ENCODE data around the gene NRIP3. TPM values are rescaled to one million over a fixed set of nuclear protein-coding genes. Genes with fewer than 3 reads are reported as not detected.
"Not testable (repeated sequence)": the region's sequence is repeated elsewhere in the genome, so short reads cannot be mapped to it uniquely, and the experiment has no call there.

NRIP3 gene
- total and polyA plus RNA-seq, 12 donors = 0.13 to 1.9 (median 1.1) TPM; not detected in 1

- H3K27ac ChIP-seq = no peak overlapping the region
- no peaks in the 10 kb centered on the region for H3K36me3 ChIP-seq
- peaks cover 0 to 28% (median 20%) of the 10 kb centered on the region in 9 donors for H3K4me1 ChIP-seq
- WGBS, 2 donors = 91 to 92% methylated on average over 4 of the region's 4 CpGs
- H3K4me3 ChIP-seq = no peak overlapping the region
- TF ChIP-seq, protein P1, sequence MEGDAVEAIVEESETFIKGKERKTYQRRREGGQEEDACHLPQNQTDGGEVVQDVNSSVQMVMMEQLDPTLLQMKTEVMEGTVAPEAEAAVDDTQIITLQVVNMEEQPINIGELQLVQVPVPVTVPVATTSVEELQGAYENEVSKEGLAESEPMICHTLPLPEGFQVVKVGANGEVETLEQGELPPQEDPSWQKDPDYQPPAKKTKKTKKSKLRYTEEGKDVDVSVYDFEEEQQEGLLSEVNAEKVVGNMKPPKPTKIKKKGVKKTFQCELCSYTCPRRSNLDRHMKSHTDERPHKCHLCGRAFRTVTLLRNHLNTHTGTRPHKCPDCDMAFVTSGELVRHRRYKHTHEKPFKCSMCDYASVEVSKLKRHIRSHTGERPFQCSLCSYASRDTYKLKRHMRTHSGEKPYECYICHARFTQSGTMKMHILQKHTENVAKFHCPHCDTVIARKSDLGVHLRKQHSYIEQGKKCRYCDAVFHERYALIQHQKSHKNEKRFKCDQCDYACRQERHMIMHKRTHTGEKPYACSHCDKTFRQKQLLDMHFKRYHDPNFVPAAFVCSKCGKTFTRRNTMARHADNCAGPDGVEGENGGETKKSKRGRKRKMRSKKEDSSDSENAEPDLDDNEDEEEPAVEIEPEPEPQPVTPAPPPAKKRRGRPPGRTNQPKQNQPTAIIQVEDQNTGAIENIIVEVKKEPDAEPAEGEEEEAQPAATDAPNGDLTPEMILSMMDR (IDR thresholded peaks at IDR 0.05) = no peak
- intact Hi-C loops (cut with DNase I) = loop anchor here in 3 of 10 donors (10.0 kb wide), 1 partner anchor 491 kb away; no protein-coding TSS in a partner anchor
- DNase-seq (no peak), ATAC-seq (no peak)
- no peaks in the 10 kb centered on the region for H3K27me3 ChIP-seq
- H3K9me3 ChIP-seq = peaks cover 0 to 15% (median 0%) of the 10 kb centered on the region in 11 donors
These were observed 9.6 kb upstream of the NRIP3 start for GRCh38 chr11:9013373-9013772.

DNA sequence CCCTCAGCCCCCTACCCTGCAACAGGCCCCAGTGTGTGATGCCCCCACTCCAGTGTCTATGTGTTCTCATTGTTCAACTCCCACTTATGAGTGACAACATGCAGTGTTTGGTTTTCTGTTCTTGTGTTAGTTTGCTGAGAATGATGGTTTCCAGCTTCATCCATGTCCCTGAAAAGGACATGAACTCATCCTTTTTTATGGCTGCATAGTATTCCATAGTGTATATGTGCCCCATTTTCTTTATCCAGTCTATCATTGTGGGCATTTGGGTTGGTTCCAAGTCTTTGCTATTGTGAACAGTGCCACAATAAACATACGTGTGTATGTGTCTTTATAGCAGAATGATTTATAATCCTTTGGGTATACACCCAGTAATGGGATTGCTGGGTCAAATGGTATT is 5.7 kb upstream of the NRIP3 start:
- not testable (repeated sequence) for ATAC-seq, H3K4me3 ChIP-seq
- WGBS, 2 donors = 72 to 87% methylated on average over 1 of the region's 1 CpG

GRCh38 chr11:9008661-9009060 is 4.9 kb upstream of the NRIP3 start:
- ATAC-seq = no peak
- H3K9me3 ChIP-seq = peaks cover 0 to 15% (median 0%) of the 10 kb centered on the region in 11 donors
- peaks cover 1 to 16% (median 9%) of the 10 kb centered on the region in 9 donors for H3K4me1 ChIP-seq
- WGBS, 2 donors = 76 to 78% methylated on average over 1 of the region's 1 CpG
- no peak overlapping the region for H3K27ac ChIP-seq
- no peaks in the 10 kb centered on the region for H3K36me3 ChIP-seq
- DNase-seq = no peak
- H3K27me3 ChIP-seq = peaks cover 0 to 18% (median 0%) of the 10 kb centered on the region in 7 donors
- no peak overlapping the region for H3K4me3 ChIP-seq
- TF ChIP-seq, protein P1 (IDR thresholded peaks at IDR 0.05) = no peak
- intact Hi-C loops (cut with DNase I) = no loop called here

More for the DNA sequence above, 5.7 kb upstream of the NRIP3 start:
- peaks cover 0 to 15% (median 0%) of the 10 kb centered on the region in 11 donors for H3K9me3 ChIP-seq
- DNase-seq; H3K4me1 ChIP-seq; H3K27me3 ChIP-seq; H3K27ac ChIP-seq; H3K36me3 ChIP-seq; intact Hi-C loops (cut with DNase I): not testable (repeated sequence)

DNA sequence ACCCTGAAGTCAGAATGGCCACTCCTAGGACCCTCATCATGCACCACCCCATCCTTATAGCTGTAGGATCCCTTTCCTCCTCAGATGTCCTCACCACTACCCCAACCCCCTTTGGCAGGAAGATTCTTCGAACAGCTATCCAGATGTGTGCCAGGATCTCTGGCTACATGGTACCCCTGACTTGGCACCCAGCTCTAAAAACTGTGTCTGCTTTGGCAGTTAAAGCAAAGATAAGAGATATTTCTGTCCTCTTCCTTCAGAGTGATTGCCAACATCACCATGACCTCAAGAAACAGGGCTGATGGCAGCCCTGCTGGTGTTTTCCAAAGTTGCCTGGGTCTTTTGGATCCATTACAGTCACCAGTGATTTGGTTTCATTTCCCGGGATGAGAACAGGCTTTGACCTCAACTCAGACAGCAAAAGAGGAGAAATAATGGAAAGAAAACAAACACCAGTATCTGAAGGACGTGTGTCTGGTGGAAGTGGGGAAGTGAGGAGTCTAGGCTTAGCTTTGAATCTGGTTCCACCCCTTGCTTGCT is 4.3 kb upstream of the NRIP3 start:
- Histone ChIP-seq H3K27ac (no peak overlapping the region), H3K36me3 (no peaks in the 10 kb centered on the region), H3K9me3 (peaks cover 0 to 15% (median 0%) of the 10 kb centered on the region in 11 donors), H3K4me3 (no peak overlapping the region), H3K4me1 (peaks cover 7 to 22% (median 14%) of the 10 kb centered on the region in 9 donors), H3K27me3 (peaks cover 0 to 23% (median 0%) of the 10 kb centered on the region in 7 donors)
- TF ChIP-seq, protein P1 (IDR thresholded peaks at IDR 0.05) = no peak
- 54 to 57% methylated on average over 3 of the region's 3 CpGs for WGBS, 2 donors
- ATAC-seq (no peak), DNase-seq (no peak)
- intact Hi-C loops (cut with DNase I) = no loop called here

- H3K4me1 ChIP-seq = peaks cover 7 to 27% (median 20%) of the 10 kb centered on the region in 9 donors
- WGBS, 2 donors = 67 to 71% methylated on average over 4 of the region's 4 CpGs
- TF ChIP-seq, protein P1 (IDR thresholded peaks at IDR 0.05) = no peak
These were observed 1.3 kb upstream of the NRIP3 start for GRCh38 chr11:9005087-9005486.

More at GRCh38 chr11:9005087-9005486, 1.3 kb upstream of the NRIP3 start:
- no peak for DNase-seq
- Histone ChIP-seq H3K27ac (no peak overlapping the region), H3K36me3 (no peaks in the 10 kb centered on the region), H3K9me3 (peaks cover 0 to 8% (median 0%) of the 10 kb centered on the region in 11 donors), H3K27me3 (peaks cover 0 to 49% (median 22%) of the 10 kb centered on the region in 7 donors), H3K4me3 (no peak overlapping the region)
- intact Hi-C loops (cut with DNase I) = no loop called here
- no peak for ATAC-seq
